ENCODE data around the gene ARPC4. TPM values are rescaled to one million over a fixed set of nuclear protein-coding genes. Genes with fewer than 3 reads are reported as not detected.

The ARPC4 gene
- 100 to 1,000 TPM; 282 to 288 (median 285) TPM for total RNA-seq
- 267 TPM for total RNA-seq (2013)

- Histone ChIP-seq H3K36me3 (ENCODE audit: control insufficient read depth, insufficient read depth, low read length) (peaks cover 36% of the 10 kb centered on the region), H3K4me1 (ENCODE audit: control insufficient read depth, insufficient read depth, low read length) (peaks cover 47% of the 10 kb centered on the region), H3K27me3 (ENCODE audit: control insufficient read depth, insufficient read depth, low read length) (no peaks in the 10 kb centered on the region), H3K4me3 (ENCODE audit: low read length) (peak within 1 kb of the TSS; percentile 79), H3K27ac (ENCODE audit: low read length) (peak within 1 kb of the TSS; percentile 88), H3K9me3 (ENCODE audit: control insufficient read depth, insufficient read depth, low read length) (no peaks in the 10 kb centered on the region)
- TF ChIP-seq CTCF (IDR thresholded peaks at IDR 0.05), result no peak
- under 1% methylated on average over 65 of the region's 65 CpGs for WGBS (ENCODE audit: insufficient coverage)
- peak within 1 kb of the TSS; percentile 94 to 99 for H3K27ac Mint-ChIP-seq
- intact Hi-C loops (cut with micrococcal nuclease), result loop anchor here (1.0 to 5.0 kb wide), 4 partner anchors 16 to 143 kb away; partner anchors contain the start of genes BRPF1 and MTMR14
- no peaks in the 10 kb centered on the region for H3K27me3 Mint-ChIP-seq (ENCODE audit: low read depth in 2 of 2)
- peaks cover 3% of the 10 kb centered on the region for H3K36me3 Mint-ChIP-seq
- peaks cover 58 to 71% of the 10 kb centered on the region in 2 donors for H3K4me1 Mint-ChIP-seq
- H3K9me3 Mint-ChIP-seq, result no peaks in the 10 kb centered on the region
- ATAC-seq (peak; percentile 84 to 93 (median 84)), DNase-seq (peak; percentile 91 to 96)
- peak within 1 kb of the TSS; percentile 92 for H3K4me3 Mint-ChIP-seq
These were observed at the start of gene ARPC4, which contains the start of gene TADA3 for GRCh38 chr3:9792405-9793160. Gene ARPC4 (plus strand): TSS chr3:9793082. CDS start chr3:9793122, 40 bp downstream. Gene TADA3 (minus strand): TSS chr3:9792473. CDS start chr3:9791466, 1,007 bp downstream.

GRCh38 chr3:9743548-9743947 lies 49.3 kb upstream of the ARPC4 start:
- Histone ChIP-seq H3K9me3 (ENCODE audit: control insufficient read depth, insufficient read depth, low read length) (no peaks in the 10 kb centered on the region), H3K4me3 (ENCODE audit: low read length) (no peak overlapping the region), H3K27me3 (ENCODE audit: control insufficient read depth, insufficient read depth, low read length) (no peaks in the 10 kb centered on the region), H3K4me1 (ENCODE audit: control insufficient read depth, insufficient read depth, low read length) (no peaks in the 10 kb centered on the region), H3K36me3 (ENCODE audit: control insufficient read depth, insufficient read depth, low read length) (peaks cover 95% of the 10 kb centered on the region), H3K27ac (ENCODE audit: low read length) (no peak overlapping the region)
- Mint-ChIP-seq H3K27me3 (ENCODE audit: low read depth in 2 of 2) (no peaks in the 10 kb centered on the region), H3K27ac (no peak overlapping the region), H3K9me3 (no peaks in the 10 kb centered on the region), H3K4me1 (peaks cover 11 to 12% of the 10 kb centered on the region in 2 donors), H3K4me3 (no peak overlapping the region), H3K36me3 (peaks cover 17% of the 10 kb centered on the region)
- no peak for ATAC-seq
- intact Hi-C loops (cut with micrococcal nuclease), result no loop called here
- DNase-seq, result no peak
- WGBS (ENCODE audit: insufficient coverage), result 97% methylated on average over 18 of the region's 18 CpGs
- no peak for TF ChIP-seq CTCF (IDR thresholded peaks at IDR 0.05)

- Histone ChIP-seq H3K4me3 (ENCODE audit: low read length) (no peak overlapping the region), H3K36me3 (ENCODE audit: control insufficient read depth, insufficient read depth, low read length) (peaks cover 90% of the 10 kb centered on the region), H3K4me1 (ENCODE audit: control insufficient read depth, insufficient read depth, low read length) (peaks cover 5% of the 10 kb centered on the region), H3K27ac (ENCODE audit: low read length) (no peak overlapping the region), H3K9me3 (ENCODE audit: control insufficient read depth, insufficient read depth, low read length) (no peaks in the 10 kb centered on the region), H3K27me3 (ENCODE audit: control insufficient read depth, insufficient read depth, low read length) (no peaks in the 10 kb centered on the region)
- TF ChIP-seq CTCF (IDR thresholded peaks at IDR 0.05), result no peak
- Mint-ChIP-seq H3K27ac (peak overlapping the region in 1 of 2 donors; percentile 58), H3K27me3 (ENCODE audit: low read depth in 2 of 2) (no peaks in the 10 kb centered on the region), H3K4me3 (no peak overlapping the region), H3K36me3 (peaks cover 11% of the 10 kb centered on the region), H3K4me1 (peaks cover 11 to 13% of the 10 kb centered on the region in 2 donors), H3K9me3 (no peaks in the 10 kb centered on the region)
- ATAC-seq (no peak), DNase-seq (no peak)
- WGBS (ENCODE audit: insufficient coverage), result 97% methylated on average over 13 of the region's 13 CpGs
- intact Hi-C loops (cut with micrococcal nuclease), result no loop called here
These were observed 48.7 kb upstream of the ARPC4 start for GRCh38 chr3:9744162-9744561.
